Upper lobe of left lung (tissue), 4 donors: ENCODE results near the gene CLSTN1.

Experiments
- EP300 ChIP-seq, 4 donors: sonication (generic); formaldehyde crosslinking; IDR thresholded peaks; one replicate each; pipeline ENCODE4 v1.5.1; 2017; ENCODE audit warnings: antibody characterized with exemption in 4 of 4, control low read depth in 2 of 4
- TF ChIP-seq, protein P1 (sequence below), 6 experiments: fragments of 450-650 bp in 4 of 6; fragments of 200-600 bp in 2 of 6; sonication (generic) in 2 of 6; IDR thresholded peaks; one replicate each; pipeline ENCODE4 v1.5.1; 2016 to 2019; ENCODE audit warnings: antibody characterized with exemption in 6 of 6

DNA sequence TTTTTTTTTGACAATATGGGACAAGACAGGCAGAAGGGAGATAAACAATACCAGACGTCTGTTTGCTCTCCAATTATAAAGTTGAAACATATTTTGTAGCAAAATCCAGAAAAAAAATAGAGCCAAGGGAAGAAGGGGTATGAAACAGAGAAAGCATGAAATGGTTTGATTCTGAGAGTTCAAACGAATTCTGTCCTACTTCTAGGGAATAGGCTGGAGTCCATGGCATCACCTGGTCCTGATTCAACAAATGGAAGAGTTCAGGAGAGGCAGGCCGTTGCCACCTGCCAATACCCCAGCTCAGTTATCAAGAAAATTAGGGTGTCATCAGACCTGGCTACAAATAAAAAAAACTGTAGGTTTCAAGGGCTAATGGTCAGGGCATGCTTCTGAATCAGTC, 71.8 kb downstream of the CLSTN1 start:
- TF ChIP-seq, protein P1, sequence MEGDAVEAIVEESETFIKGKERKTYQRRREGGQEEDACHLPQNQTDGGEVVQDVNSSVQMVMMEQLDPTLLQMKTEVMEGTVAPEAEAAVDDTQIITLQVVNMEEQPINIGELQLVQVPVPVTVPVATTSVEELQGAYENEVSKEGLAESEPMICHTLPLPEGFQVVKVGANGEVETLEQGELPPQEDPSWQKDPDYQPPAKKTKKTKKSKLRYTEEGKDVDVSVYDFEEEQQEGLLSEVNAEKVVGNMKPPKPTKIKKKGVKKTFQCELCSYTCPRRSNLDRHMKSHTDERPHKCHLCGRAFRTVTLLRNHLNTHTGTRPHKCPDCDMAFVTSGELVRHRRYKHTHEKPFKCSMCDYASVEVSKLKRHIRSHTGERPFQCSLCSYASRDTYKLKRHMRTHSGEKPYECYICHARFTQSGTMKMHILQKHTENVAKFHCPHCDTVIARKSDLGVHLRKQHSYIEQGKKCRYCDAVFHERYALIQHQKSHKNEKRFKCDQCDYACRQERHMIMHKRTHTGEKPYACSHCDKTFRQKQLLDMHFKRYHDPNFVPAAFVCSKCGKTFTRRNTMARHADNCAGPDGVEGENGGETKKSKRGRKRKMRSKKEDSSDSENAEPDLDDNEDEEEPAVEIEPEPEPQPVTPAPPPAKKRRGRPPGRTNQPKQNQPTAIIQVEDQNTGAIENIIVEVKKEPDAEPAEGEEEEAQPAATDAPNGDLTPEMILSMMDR (IDR thresholded peaks at IDR 0.05): no peak
- no peak for TF ChIP-seq EP300 (IDR thresholded peaks at IDR 0.05)
